GM18861 (cell line): ENCODE data around the gene NDUFB3.

ENCODE experiments used
- ATAC-seq: cut with Tn5 transposase; IDR thresholded peaks from one replicate; pipeline ENCODE4 v1.9.1; 2021; ENCODE audit not compliant: unreplicated experiment

The NDUFB3 gene

GRCh38 chr2:201128033-201128432 lies 56.2 kb downstream of the NDUFB3 start:
- ATAC-seq = no peak

- ATAC-seq = no peak
These were observed 57.2 kb downstream of the NDUFB3 start for GRCh38 chr2:201128933-201129505.

GRCh38 chr2:201130524-201131186 lies 58.9 kb downstream of the NDUFB3 start:
- ATAC-seq = no peak

- peak; percentile 31 for ATAC-seq
These were observed 60.7 kb downstream of the NDUFB3 start for GRCh38 chr2:201132518-201132917.
